Measurements from ENCODE around the gene SWSAP1. TPM values are rescaled to one million over a fixed set of nuclear protein-coding genes. Genes with fewer than 3 reads are reported as not detected.

Gene SWSAP1
- total and polyA plus RNA-seq, 9 of the 15 experiments (the other 6 are each of a cell fraction or from before 2014, with no cell fraction given) = 0.18 to 2.8 (median 1.7) TPM

DNA sequence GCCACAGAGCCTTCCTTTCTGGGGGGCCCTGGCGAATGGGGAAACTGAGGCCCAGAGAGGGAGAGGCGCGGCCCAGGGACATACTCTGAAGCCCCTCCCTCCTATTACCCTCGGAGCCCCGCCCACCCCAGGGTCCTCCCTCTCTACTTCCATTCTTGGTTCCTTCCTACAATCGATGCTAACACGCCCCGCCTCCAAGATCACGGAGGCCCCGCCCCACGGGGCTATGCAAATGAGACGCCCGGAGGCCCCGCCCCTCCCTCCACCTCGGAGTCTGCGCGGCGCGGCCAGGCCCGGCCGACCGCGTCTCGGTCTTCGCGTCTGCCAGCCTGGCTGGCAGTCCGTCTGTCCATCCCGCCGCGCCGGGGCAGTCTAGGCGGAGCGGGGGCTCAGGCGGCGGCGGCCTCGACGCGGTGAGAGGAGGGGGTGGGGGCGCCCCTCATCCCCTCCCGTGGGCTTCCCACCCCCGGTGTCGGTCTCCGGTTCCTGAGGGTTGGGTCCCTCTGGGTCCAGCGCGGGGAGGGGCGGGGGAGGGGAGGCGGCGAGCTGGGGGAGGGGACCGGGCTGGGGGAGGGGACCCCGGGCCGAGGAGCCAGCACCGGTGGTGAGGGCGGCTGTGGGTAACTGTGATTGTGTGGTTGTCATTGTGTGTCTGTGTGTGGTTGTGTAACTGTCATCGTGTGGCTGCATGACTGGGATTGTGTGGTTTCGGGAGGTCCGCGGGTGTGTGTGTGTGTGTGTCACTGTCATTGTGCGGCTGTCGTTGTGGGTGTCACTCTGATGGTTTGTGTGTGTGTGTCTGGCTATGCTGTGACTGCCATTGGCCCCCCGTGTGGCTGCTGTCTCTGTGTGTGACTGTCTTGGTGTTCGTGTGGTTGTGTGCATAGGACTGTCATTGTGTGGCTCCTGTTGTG, 19.0 kb upstream of the SWSAP1 start, which contains the start of gene PLPPR2 (continued):
- TF ChIP-seq, protein P1, sequence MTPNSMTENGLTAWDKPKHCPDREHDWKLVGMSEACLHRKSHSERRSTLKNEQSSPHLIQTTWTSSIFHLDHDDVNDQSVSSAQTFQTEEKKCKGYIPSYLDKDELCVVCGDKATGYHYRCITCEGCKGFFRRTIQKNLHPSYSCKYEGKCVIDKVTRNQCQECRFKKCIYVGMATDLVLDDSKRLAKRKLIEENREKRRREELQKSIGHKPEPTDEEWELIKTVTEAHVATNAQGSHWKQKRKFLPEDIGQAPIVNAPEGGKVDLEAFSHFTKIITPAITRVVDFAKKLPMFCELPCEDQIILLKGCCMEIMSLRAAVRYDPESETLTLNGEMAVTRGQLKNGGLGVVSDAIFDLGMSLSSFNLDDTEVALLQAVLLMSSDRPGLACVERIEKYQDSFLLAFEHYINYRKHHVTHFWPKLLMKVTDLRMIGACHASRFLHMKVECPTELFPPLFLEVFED (CRISPR knock-in tag; conservative IDR thresholded peaks at IDR 0.05) = 0 out of 2 replicates have a peak, but pooled peaks have one; percentile 56
- no peak for TF ChIP-seq LCOR (CRISPR knock-in tag; IDR thresholded peaks at IDR 0.05)
- no peak for TF ChIP-seq PCBP1 (IDR thresholded peaks at IDR 0.05; ENCODE audit: low read depth, low read length, poor library complexity, severe bottlenecking)
- TF ChIP-seq ZFX (CRISPR knock-in tag; IDR thresholded peaks at IDR 0.05) = peak; percentile 66
- no peak for TF ChIP-seq ZNF140 (CRISPR knock-in tag; IDR thresholded peaks at IDR 0.05)
- TF ChIP-seq ZNF184 (CRISPR knock-in tag; IDR thresholded peaks at IDR 0.05) = no peak
- TF ChIP-seq NBN (IDR thresholded peaks at IDR 0.05; ENCODE audit: low read depth) = peak; percentile 27; the same call in 1 of the 2 replicates
- TF ChIP-seq PML (IDR thresholded peaks at IDR 0.05; ENCODE audit: low read length) = no peak
- peak; percentile 52; the same call in 1 of the 2 replicates for TF ChIP-seq CXXC5 (CRISPR knock-in tag; IDR thresholded peaks at IDR 0.05)
- TF ChIP-seq SAP30 (IDR thresholded peaks at IDR 0.05; ENCODE audit: borderline replicate concordance, insufficient read depth, low read depth, low read length, poor library complexity, severe bottlenecking) = no peak
- TF ChIP-seq MCM5 (IDR thresholded peaks at IDR 0.05; ENCODE audit: low read depth) = no peak
- TF ChIP-seq, protein P2, sequence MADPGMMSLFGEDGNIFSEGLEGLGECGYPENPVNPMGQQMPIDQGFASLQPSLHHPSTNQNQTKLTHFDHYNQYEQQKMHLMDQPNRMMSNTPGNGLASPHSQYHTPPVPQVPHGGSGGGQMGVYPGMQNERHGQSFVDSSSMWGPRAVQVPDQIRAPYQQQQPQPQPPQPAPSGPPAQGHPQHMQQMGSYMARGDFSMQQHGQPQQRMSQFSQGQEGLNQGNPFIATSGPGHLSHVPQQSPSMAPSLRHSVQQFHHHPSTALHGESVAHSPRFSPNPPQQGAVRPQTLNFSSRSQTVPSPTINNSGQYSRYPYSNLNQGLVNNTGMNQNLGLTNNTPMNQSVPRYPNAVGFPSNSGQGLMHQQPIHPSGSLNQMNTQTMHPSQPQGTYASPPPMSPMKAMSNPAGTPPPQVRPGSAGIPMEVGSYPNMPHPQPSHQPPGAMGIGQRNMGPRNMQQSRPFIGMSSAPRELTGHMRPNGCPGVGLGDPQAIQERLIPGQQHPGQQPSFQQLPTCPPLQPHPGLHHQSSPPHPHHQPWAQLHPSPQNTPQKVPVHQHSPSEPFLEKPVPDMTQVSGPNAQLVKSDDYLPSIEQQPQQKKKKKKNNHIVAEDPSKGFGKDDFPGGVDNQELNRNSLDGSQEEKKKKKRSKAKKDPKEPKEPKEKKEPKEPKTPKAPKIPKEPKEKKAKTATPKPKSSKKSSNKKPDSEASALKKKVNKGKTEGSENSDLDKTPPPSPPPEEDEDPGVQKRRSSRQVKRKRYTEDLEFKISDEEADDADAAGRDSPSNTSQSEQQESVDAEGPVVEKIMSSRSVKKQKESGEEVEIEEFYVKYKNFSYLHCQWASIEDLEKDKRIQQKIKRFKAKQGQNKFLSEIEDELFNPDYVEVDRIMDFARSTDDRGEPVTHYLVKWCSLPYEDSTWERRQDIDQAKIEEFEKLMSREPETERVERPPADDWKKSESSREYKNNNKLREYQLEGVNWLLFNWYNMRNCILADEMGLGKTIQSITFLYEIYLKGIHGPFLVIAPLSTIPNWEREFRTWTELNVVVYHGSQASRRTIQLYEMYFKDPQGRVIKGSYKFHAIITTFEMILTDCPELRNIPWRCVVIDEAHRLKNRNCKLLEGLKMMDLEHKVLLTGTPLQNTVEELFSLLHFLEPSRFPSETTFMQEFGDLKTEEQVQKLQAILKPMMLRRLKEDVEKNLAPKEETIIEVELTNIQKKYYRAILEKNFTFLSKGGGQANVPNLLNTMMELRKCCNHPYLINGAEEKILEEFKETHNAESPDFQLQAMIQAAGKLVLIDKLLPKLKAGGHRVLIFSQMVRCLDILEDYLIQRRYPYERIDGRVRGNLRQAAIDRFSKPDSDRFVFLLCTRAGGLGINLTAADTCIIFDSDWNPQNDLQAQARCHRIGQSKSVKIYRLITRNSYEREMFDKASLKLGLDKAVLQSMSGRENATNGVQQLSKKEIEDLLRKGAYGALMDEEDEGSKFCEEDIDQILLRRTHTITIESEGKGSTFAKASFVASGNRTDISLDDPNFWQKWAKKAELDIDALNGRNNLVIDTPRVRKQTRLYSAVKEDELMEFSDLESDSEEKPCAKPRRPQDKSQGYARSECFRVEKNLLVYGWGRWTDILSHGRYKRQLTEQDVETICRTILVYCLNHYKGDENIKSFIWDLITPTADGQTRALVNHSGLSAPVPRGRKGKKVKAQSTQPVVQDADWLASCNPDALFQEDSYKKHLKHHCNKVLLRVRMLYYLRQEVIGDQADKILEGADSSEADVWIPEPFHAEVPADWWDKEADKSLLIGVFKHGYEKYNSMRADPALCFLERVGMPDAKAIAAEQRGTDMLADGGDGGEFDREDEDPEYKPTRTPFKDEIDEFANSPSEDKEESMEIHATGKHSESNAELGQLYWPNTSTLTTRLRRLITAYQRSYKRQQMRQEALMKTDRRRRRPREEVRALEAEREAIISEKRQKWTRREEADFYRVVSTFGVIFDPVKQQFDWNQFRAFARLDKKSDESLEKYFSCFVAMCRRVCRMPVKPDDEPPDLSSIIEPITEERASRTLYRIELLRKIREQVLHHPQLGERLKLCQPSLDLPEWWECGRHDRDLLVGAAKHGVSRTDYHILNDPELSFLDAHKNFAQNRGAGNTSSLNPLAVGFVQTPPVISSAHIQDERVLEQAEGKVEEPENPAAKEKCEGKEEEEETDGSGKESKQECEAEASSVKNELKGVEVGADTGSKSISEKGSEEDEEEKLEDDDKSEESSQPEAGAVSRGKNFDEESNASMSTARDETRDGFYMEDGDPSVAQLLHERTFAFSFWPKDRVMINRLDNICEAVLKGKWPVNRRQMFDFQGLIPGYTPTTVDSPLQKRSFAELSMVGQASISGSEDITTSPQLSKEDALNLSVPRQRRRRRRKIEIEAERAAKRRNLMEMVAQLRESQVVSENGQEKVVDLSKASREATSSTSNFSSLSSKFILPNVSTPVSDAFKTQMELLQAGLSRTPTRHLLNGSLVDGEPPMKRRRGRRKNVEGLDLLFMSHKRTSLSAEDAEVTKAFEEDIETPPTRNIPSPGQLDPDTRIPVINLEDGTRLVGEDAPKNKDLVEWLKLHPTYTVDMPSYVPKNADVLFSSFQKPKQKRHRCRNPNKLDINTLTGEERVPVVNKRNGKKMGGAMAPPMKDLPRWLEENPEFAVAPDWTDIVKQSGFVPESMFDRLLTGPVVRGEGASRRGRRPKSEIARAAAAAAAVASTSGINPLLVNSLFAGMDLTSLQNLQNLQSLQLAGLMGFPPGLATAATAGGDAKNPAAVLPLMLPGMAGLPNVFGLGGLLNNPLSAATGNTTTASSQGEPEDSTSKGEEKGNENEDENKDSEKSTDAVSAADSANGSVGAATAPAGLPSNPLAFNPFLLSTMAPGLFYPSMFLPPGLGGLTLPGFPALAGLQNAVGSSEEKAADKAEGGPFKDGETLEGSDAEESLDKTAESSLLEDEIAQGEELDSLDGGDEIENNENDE (IDR thresholded peaks at IDR 0.05; ENCODE audit: low read depth, low read length) = no peak
- no peak for TF ChIP-seq TCF7L2 (IDR thresholded peaks at IDR 0.05; ENCODE audit: low read depth, low read length)
- TF ChIP-seq POLR2G (IDR thresholded peaks at IDR 0.05; ENCODE audit: low read depth, low read length) = peak; percentile 88
- TF ChIP-seq LARP7 (IDR thresholded peaks at IDR 0.05) = peak; percentile 91
